ENCODE measurements around the gene ENDOV. TPM values are rescaled to one million over a fixed set of nuclear protein-coding genes. Genes with fewer than 3 reads are reported as not detected.

ENDOV gene
- total RNA-seq, 1 donor from 2014 or later: 9.7 TPM

DNA sequence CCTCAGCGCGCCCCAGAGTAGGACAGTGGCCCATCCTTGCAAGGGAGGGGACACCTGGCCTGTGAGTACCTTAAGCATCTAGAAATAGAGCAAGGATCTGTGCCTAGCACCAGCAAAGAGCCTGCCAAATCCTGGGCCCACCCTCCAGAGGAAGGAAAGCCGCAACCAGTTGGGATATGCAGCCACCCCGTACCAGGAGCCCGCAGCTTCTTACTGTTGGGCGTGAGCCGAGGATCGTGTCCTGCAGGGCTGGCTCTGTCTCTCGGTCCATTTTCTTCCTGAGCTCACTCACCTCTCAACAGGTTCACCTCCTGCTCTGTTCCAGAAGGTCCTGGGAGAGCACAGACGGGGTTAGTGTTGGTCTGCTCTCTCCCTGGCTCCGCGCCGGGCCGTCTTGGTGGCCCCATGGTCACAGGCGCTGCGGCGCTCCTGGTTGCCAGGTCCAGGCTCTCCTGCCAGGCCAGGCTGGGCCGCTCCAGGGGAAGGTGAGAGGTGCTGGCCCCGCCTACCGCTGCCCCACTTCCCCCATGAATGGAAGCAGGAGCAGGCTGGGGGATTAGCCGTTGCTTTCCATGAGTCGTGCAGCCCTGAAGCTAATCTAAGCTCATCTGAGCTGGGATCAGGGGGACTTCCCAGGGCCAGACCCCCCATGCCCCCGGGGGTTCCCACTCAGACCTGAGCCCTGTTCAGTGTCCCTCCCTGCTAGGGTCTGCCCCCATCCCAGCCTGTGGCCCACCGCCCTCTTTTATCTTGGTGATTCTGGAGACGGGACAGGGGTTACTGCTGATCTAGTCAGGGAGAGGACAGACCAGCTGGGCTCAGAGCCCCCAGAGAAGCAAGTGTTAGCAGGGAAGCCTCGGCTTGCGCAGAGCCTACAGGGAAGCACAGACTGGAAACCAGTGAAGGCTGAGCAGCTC lies 12.7 kb downstream of the ENDOV start:
- Histone ChIP-seq H3K4me1 (peaks cover 13% of the 10 kb centered on the region), H3K4me2 (peak overlapping the region; percentile 45), H3K27ac (no peak overlapping the region), H3K36me3 (no peaks in the 10 kb centered on the region), H3K79me2 (ENCODE audit: low read depth) (no peaks in the 10 kb centered on the region), H3K4me3 (no peak overlapping the region), H3K9ac (peak overlapping the region; percentile 8), H3K9me3 (ENCODE audit: low read depth) (no peaks in the 10 kb centered on the region), H4K20me1 (ENCODE audit: low read depth) (peaks cover 4% of the 10 kb centered on the region), H2AFZ (replicated peaks) (no peak overlapping the region), H3K27me3 (no peaks in the 10 kb centered on the region), H3F3A (ENCODE audit: low read depth) (no peaks in the 10 kb centered on the region)
- Mint-ChIP-seq H3K27me3 (ENCODE audit: insufficient read depth, low read depth) (peaks cover 2% of the 10 kb centered on the region), H3K27ac (no peak overlapping the region), H3K4me1 (peaks cover 4% of the 10 kb centered on the region), H3K9me3 (no peaks in the 10 kb centered on the region), H3K36me3 (no peaks in the 10 kb centered on the region), H3K4me3 (no peak overlapping the region)
- TF ChIP-seq, protein P1, sequence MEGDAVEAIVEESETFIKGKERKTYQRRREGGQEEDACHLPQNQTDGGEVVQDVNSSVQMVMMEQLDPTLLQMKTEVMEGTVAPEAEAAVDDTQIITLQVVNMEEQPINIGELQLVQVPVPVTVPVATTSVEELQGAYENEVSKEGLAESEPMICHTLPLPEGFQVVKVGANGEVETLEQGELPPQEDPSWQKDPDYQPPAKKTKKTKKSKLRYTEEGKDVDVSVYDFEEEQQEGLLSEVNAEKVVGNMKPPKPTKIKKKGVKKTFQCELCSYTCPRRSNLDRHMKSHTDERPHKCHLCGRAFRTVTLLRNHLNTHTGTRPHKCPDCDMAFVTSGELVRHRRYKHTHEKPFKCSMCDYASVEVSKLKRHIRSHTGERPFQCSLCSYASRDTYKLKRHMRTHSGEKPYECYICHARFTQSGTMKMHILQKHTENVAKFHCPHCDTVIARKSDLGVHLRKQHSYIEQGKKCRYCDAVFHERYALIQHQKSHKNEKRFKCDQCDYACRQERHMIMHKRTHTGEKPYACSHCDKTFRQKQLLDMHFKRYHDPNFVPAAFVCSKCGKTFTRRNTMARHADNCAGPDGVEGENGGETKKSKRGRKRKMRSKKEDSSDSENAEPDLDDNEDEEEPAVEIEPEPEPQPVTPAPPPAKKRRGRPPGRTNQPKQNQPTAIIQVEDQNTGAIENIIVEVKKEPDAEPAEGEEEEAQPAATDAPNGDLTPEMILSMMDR (IDR thresholded peaks at IDR 0.05): no peak
- peak; percentile 43 for TF ChIP-seq EZH2 (IDR thresholded peaks at IDR 0.05)
- no peak for TF ChIP-seq EZH2phosphoT487 (IDR thresholded peaks at IDR 0.05)
- peak; percentile 69 for DNase-seq (ENCODE audit: low spot score)

DNA sequence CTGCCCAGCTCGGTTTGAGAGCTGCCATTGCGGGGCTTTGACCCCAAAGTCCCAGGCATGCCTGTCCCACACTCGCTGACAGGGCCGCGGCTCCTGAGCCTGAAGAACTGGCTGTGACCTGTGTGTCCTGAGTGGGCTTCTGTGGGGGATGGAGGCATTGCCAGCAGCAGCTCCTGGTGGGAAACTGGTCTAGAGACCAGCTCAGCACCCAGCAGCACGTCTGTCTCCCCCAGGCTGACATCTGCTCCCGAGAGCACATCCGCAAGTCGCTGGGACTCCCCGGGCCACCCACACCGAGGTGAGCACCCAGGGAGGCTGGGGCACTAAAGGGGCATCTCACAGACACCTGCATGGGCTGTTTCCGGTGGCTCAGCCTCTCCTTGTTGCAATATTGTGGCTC lies 13.4 kb downstream of the ENDOV start:
- Mint-ChIP-seq H3K27me3 (ENCODE audit: insufficient read depth, low read depth) (peaks cover 2% of the 10 kb centered on the region), H3K4me3 (no peak overlapping the region), H3K27ac (no peak overlapping the region), H3K9me3 (no peaks in the 10 kb centered on the region), H3K4me1 (peaks cover 4% of the 10 kb centered on the region), H3K36me3 (no peaks in the 10 kb centered on the region)
- TF ChIP-seq EZH2 (IDR thresholded peaks at IDR 0.05) (no peak), EZH2phosphoT487 (IDR thresholded peaks at IDR 0.05) (no peak)
- TF ChIP-seq, protein P1 (IDR thresholded peaks at IDR 0.05): no peak
- no peak for DNase-seq (ENCODE audit: low spot score)
- no peaks in the 10 kb centered on the region for H3K79me2 ChIP-seq (ENCODE audit: low read depth)
- H3K4me2 ChIP-seq: no peak overlapping the region
- no peak overlapping the region for H3K9ac ChIP-seq
- peaks cover 13% of the 10 kb centered on the region for H3K4me1 ChIP-seq
- H3K27ac ChIP-seq: no peak overlapping the region
- no peak overlapping the region for H2AFZ ChIP-seq (replicated peaks)
- H3K27me3 ChIP-seq: no peaks in the 10 kb centered on the region
- no peak overlapping the region for H3K4me3 ChIP-seq
- no peaks in the 10 kb centered on the region for H3K36me3 ChIP-seq
- H3F3A ChIP-seq (ENCODE audit: low read depth): no peaks in the 10 kb centered on the region
- peaks cover 4% of the 10 kb centered on the region for H4K20me1 ChIP-seq (ENCODE audit: low read depth)
- no peaks in the 10 kb centered on the region for H3K9me3 ChIP-seq (ENCODE audit: low read depth)

DNA sequence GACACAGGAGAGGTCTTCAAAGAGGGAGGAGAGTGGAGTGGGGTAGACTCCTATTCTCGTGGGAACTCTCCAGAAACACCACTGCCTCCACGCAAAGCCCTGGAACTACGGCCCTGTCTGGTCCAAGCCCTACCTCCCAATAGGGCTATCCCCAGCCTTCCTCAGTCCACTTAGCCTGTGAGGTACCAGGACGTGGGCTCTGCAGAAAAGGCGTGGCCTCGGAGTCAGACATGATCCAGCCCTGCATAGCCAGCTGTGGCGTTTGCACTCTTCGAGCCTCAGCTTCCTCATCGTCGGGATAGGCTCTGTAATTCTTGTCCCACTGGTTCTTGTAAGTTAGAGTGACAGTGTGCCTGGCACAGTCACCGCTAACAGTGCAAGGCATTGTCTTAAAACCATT lies 13.8 kb downstream of the ENDOV start:
- DNase-seq (ENCODE audit: low spot score): no peak
- Histone ChIP-seq H3F3A (ENCODE audit: low read depth) (no peaks in the 10 kb centered on the region), H3K27ac (no peak overlapping the region), H3K9me3 (ENCODE audit: low read depth) (no peaks in the 10 kb centered on the region), H2AFZ (replicated peaks) (no peak overlapping the region), H3K4me3 (no peak overlapping the region), H4K20me1 (ENCODE audit: low read depth) (peaks cover 4% of the 10 kb centered on the region), H3K4me1 (peaks cover 13% of the 10 kb centered on the region), H3K36me3 (no peaks in the 10 kb centered on the region), H3K9ac (no peak overlapping the region), H3K79me2 (ENCODE audit: low read depth) (no peaks in the 10 kb centered on the region), H3K27me3 (no peaks in the 10 kb centered on the region), H3K4me2 (no peak overlapping the region)
- Mint-ChIP-seq H3K27ac (no peak overlapping the region), H3K4me3 (no peak overlapping the region), H3K9me3 (no peaks in the 10 kb centered on the region), H3K36me3 (no peaks in the 10 kb centered on the region), H3K4me1 (peaks cover 4% of the 10 kb centered on the region), H3K27me3 (ENCODE audit: insufficient read depth, low read depth) (no peaks in the 10 kb centered on the region)
- TF ChIP-seq EZH2phosphoT487 (IDR thresholded peaks at IDR 0.05): no peak
- no peak for TF ChIP-seq EZH2 (IDR thresholded peaks at IDR 0.05)
- TF ChIP-seq, protein P1 (IDR thresholded peaks at IDR 0.05): no peak
